HG03558 (cell line): ENCODE data around the gene NCAN.

Experiments used
- ATAC-seq: cut with Tn5 transposase; IDR thresholded peaks from one replicate; pipeline ENCODE4 v1.9.1; 2021; ENCODE audit warnings: moderate number of reproducible peaks; ENCODE audit not compliant: unreplicated experiment; ENCODE audit errors: extremely low read depth

Gene NCAN

DNA sequence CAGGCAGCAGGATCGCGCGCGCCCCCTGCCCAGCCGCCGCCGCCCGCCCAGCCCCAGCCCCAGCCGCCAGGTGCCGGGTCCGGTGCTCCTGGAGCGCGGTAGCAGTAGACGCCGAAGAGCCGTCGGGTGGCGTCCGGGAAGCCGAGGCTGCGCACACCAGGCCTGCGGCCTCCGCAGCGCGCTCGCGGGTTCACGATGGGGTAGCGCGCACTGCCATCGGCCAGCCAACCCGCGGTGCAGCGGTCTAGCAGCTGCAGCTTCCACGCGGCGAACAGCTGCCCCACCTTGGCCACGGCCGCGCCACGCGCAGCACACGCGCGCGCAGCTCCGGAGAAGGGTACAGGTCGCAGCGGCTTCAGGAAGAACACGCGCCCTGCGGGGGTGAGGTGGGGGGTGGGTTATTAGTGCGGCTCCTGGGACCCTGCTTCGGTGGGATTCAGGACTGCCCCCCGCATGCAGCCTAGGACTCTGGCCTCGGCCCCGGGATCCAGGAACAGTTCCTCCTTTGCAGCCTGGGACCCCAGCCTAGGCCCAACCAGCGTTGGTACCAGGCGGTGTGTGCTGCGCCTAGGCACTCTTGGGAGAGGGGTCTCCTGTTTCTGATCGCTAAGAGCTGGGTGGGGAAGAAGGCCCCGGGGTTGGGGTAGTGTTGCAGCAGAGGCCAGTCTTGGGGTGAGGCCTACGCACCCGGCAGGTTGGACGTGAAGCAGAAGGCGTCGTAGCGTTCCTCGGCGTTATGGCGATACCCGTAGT lies 46.3 kb downstream of the NCAN start:
- no peak for ATAC-seq

DNA sequence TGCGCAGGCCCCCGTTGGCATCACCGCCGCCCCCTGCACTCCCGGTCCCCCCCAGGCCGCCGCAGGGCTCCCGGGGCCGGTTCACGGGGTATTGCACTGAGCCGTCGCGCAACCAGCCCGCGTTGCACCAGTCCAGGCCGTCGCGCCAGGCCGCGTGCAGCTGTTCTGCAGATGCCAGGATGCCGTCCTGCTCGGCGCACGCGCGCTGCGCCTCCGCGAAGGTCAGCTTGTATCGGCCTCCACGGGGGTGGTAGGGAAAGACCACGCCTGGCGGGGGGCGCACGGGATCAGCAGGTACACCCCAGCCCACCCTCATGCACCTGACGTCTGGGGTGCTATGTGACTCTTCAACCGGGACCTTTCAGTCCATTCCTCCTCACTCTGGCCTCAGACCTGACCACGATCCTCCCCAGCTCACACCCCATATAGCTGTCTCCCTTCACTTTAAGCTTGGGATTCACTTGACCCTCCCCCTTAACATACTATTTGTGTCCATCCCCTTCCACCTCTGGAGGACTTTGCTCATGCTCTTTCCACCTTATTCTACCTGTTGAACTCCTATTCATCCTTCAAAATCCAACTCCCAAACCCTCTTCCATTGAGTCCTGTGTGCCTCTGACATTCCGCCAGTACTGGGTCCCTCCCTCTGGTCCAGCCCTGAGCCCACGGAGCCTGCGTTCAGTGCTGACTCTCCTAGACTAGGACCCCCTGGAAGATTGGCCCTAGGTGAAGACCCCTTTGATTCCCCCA lies 47.0 kb downstream of the NCAN start:
- ATAC-seq: no peak

GRCh38 chr19:19259741-19260140 lies 48.0 kb downstream of the NCAN start:
- ATAC-seq: no peak

DNA sequence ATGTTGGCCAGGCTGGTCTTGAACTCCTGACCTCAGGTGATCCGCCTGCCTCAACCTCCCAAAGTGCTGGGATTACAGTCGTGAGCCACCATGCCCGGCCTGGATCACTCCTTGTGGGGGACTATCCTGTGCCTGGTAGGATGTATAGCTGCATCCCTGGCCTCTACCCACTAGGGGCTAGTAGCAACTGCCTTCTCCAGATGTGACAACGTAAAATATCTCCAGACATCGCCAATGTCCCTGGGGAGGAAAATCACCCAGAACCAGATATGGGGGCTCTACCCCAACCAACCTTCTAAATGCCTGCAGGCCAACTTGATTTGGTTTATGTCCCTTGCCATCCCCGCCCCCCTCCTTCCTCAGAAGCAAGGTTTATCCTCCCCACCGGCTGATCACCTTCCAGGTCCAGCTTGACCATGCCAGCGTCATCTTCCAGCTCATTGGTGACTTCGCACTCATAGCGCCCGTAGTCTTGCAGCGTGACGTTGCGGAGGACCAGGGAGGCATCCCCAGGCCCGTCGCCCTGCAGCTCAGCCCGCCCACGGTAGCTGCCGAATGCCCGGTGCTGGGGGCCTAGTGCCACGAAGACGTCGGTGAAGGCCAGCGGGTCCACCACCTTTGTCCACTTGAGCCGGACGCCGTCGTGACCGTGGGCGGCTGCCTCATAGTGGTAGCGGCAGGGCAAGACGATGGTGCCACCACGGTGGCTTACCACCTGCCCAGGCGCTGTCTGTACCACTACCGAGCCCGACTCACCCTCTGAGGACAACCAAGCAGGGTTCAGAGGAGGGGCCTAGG lies 48.9 kb downstream of the NCAN start:
- no peak for ATAC-seq

GRCh38 chr19:19261350-19262189 lies 49.8 kb downstream of the NCAN start:
- ATAC-seq: no peak

DNA sequence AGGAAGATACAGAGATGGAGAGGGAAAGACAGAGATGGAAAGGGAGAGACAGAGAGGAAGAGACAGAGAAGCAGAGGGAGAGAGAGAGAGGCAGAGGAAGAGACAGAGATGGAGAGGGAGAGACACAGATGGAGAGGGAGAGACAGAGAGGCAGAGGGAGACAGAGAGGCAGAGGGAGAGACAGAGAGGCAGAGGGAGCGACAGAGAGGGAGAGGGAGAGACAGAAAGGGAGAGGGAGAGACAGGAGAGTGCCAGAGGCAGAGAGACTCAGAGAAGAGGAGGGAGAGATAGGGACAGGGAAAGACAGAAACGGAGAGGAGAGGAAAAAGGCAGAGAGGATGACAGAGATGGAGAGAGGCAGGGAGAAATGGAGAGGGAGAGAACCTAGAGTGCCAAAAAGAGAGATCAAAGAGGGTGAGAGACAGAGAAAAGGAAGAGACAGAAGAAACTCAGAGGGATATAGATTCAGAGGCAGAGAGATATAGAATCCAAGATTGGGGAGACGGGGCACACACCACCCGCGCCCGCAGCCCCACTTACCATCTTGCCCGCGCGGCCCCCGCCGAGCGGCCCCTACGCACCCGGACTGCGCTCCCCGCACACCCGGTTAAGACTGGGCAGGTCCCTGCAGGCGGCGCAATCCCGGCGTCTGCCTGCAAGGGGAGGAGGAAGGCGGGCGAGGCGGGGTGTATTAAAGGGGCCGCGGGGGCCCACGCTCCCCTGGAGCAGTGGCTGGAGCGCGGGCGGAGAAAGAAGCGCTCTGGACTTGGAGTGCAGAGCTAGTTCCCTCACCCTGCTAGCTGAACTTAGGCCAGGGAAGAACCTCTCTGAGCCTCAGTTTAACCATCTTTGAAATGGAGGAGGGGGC lies 50.7 kb downstream of the NCAN start:
- ATAC-seq: no peak

DNA sequence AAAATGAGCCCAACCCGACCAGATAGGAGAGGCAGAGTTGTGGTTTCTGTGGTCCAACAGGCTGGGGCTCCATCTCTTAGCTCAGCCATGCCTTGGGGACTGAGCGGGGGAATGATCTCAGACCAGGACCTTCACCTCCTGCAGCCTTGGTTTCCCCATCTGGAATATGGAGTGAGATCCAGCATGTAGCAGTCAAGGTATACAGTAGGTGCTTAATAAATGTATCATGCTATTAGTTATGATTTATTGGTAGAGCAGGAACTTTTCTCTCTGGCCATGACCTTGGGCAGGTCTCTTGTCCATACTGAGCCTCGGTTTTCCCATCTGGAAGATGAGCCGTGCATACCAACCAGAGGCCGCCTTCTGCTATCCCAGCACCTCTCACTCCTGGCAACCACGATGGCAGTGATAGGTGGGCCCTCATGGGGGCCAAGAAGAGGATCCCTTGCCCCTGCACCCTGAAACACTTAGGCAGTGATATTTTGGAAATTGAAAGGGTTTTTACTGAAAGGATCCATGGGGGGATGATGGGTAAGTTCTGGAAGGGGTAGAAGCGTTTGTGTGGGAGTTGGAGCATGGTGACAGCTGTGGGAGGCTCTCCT lies 52.2 kb downstream of the NCAN start:
- no peak for ATAC-seq

- no peak for ATAC-seq
These were observed 55.5 kb downstream of the NCAN start for GRCh38 chr19:19267305-19267704.

GRCh38 chr19:19268453-19269385 lies 57.0 kb downstream of the NCAN start:
- ATAC-seq: no peak

GRCh38 chr19:19269952-19270694 lies 58.4 kb downstream of the NCAN start:
- ATAC-seq: no peak

DNA sequence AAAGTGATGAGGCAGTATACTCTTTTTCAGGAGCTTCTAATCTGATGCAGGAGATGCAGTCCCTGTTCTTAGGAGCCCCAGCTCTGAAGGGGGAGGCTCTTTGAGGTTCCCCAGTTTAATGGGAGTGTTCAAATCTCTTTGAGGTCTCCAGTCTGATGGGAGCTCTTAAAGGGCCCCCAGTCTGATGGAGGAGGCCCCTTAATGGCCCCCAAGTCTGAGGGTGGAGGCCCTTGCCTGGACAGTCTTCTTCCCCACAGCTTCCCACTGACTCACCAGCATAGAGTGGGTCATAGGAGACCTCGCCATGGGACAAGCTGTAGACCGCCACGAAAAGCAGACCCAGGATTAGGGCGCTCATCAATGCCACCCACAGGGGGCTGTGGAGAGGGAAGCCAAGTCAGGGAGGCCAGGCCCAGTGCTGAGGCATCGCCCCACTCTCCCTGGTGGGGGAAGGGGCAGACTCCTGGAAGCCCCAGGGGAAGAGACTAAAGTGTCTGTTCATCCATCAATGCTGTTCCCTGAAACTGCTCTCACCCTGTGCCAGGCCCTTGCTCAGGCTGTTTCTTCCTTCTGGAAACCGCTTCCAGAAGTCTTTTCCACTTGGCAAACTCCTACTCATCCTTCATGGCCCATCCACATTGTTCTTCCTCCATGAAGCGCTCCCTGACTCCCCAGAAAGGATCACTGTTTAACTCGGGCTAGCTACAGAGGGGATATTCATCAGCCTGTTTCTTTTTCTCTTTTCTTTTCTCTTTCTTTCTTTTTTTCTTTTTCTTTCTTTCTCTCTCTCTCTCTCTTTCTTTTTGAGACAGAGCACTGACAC lies 59.2 kb downstream of the NCAN start:
- ATAC-seq: no peak

DNA sequence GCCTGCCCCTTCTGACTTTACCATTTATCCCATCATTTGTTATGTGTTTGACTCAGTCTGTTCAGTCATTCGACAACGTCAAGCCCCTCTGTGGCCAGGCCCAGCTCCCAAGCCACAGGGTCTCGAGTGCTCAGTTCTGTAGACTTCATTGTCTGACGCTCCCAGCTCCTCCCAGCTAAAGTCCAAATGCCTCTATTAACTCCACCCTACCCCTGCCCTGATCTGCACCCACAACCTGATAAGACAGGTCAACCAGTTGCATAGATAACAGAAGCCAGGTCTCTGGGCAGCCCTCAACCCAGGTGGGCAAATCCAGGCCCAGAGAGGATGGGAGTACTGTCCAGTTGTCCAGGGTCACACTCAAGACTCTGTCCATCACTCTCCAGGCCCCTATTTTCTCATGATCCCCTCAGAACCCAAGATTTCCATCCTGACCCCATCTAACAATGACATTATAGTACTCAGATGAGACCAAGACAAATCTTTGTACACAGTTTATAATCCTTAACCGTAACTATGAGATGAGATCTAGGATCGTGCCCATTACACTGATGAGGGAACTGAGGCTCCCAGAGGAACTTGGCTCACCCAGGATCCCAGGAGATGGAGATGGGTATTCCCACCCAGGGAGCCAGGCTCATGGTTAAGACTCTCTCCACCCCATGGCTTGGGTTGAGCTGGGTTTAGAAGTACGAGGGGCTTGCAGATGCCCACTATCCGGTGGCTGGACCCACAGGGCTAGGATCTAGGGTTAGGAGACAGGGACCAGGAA lies 60.3 kb downstream of the NCAN start:
- ATAC-seq: no peak

DNA sequence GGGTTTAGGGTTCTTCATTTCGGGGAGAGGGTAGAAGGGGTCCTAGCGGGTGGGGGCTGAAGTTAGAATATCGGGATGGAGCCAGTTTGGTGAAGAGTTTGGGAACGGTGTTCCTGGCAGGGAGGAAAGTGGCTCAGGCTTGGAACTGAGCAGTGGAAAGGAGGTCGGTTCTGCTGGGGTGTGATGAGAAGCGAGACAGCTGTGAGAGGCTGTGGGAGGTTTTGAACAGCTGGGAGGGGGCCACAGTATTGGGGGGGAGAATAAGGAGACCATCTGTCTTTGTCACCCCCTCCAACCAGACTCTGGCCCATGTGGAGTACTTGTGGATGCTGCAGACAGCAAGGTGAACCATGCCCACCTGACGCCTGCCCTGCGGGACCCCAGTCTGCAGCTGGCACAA lies 62.4 kb downstream of the NCAN start:
- ATAC-seq: no peak

DNA sequence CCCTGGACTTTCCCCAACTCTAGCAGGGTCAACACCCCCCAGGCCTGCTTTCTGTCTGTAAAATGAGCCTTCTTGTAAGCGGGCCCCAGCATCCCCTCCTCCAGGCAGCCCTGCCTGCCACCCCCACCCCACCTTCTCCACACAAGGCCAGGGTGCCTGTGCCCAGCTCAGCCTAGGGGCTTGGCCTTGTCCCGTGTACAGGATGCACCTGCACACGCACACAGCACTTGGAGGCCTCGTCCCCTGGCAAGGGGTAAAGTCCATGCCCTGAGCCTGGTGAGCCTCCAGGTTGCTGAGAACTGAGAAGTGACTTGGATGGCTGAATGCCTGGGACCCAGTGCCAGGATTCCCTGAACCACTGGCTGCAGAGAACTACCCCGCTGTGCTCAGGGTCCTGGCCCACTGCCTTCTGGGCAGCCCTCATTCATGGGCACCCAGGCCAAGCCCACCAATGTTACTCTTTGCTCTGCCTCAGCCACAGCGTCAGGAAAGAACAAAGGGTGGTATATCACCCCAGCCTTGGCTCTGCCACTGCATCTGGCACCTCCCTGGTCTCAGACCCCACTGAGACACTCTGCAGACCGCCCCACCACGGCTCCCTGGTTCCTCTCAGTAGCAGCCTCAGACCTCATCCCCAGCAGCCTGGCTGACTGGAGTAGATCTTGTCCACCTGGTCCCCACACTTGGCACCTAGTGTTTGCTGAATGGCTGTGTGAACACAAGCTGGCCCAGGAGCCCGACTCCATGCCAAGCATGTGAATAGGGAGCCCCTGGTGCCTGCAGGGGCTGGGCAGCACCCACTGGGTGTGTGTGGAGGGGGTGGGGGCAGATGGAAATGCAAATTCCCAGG lies 63.2 kb downstream of the NCAN start:
- ATAC-seq: no peak

DNA sequence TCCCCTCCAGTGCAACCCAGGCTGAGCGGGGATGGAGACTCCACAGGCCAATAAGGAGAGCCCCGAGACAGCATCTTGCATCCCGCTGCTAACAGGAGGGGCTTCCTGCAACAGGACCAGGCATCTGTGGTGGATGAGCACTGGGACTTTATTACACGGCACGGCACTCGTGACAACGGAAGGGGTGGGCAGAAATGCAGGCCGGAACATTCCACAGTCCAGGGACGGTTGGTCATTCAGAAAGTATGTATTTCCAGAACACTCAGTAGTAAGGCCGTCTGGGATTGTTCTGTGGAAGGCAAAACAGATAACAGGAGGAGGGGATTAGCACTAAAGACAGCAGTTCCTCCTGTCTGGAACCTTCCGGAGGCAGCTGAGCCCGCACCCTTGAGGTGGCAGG lies 64.6 kb downstream of the NCAN start:
- ATAC-seq: no peak
